SK-N-MC (cell line): ENCODE measurements around the gene SYNGR1.

Experiments used
- DNase-seq: peaks from one replicate; pipeline ENCODE4 v3.0.0-alpha.2; 2011; ENCODE audit warnings: low read depth, low spot score
- H3K27ac ChIP-seq: fragments of 200-600 bp; sonication (generic); 2 replicates; pipeline ENCODE4 v1.5.1; 2016; ENCODE audit warnings: mixed run types
- H3K36me3 ChIP-seq: fragments of 200-600 bp; sonication (generic); 2 replicates; pipeline ENCODE4 v1.6.1; 2017; ENCODE audit warnings: antibody characterized with exemption, low read length, mixed read lengths; ENCODE audit not compliant: insufficient read depth
- H3K4me3 ChIP-seq: fragments of 200-600 bp; sonication (generic); 2 replicates; pipeline ENCODE4 v1.5.1; 2016
- H3K9ac ChIP-seq: fragments of 200-600 bp; sonication (generic); 2 replicates; pipeline ENCODE4 v1.8.0; 2017; ENCODE audit warnings: mixed run types, mixed read lengths; ENCODE audit not compliant: insufficient read length
- H3K9me3 ChIP-seq: fragments of 200-600 bp; sonication (generic); 2 replicates; pipeline ENCODE4 v1.6.1; 2017; ENCODE audit warnings: low read depth, mild to moderate bottlenecking, antibody characterized with exemption, low read length, moderate library complexity, mixed read lengths
- EZH2 ChIP-seq: fragments of 200-600 bp; sonication (generic); IDR thresholded peaks from one replicate; pipeline ENCODE4 v1.6.1; 2017; ENCODE audit warnings: antibody characterized with exemption
- FOXP2 ChIP-seq: optimal IDR thresholded peaks from 2 replicates; pipeline ENCODE3; 2011; ENCODE audit warnings: mild to moderate bottlenecking, moderate library complexity; ENCODE audit not compliant: insufficient read depth; ENCODE audit errors: extremely low read length, control extremely low read depth
- POLR2AphosphoS5 ChIP-seq: IDR thresholded peaks from 2 replicates; pipeline ENCODE4 v1.6.1; 2012; ENCODE audit warnings: mild to moderate bottlenecking, low read depth, low read length, borderline replicate concordance

SYNGR1 gene

GRCh38 chr22:39363751-39364515 is 14.1 kb downstream of the SYNGR1 start:
- H3K36me3 ChIP-seq, result 0 out of 2 replicates have a peak, but pooled peaks cover under 1% of the 10 kb centered on the region
- H3K4me3 ChIP-seq, result no peak overlapping the region
- H3K9me3 ChIP-seq, result no peaks in the 10 kb centered on the region
- H3K27ac ChIP-seq, result peak overlapping the region; percentile 60; the same call in 1 of the 2 replicates
- TF ChIP-seq POLR2AphosphoS5 (no peak), EZH2 (no peak), FOXP2 (no peak)
- H3K9ac ChIP-seq, result no peak overlapping the region
- DNase-seq, result no peak

- H3K9me3 ChIP-seq, result no peaks in the 10 kb centered on the region
- no peak for TF ChIP-seq FOXP2
- no peak for TF ChIP-seq POLR2AphosphoS5
- TF ChIP-seq EZH2, result no peak
- DNase-seq, result no peak
- peak overlapping the region; percentile 77 for H3K27ac ChIP-seq
- no peaks in the 10 kb centered on the region for H3K36me3 ChIP-seq
- no peak overlapping the region for H3K9ac ChIP-seq
- H3K4me3 ChIP-seq, result no peak overlapping the region
Observed at GRCh38 chr22:39364714-39365491, 15.1 kb downstream of the SYNGR1 start.

GRCh38 chr22:39365492-39365780 is 15.6 kb downstream of the SYNGR1 start:
- TF ChIP-seq FOXP2, result no peak
- no peak for TF ChIP-seq EZH2
- TF ChIP-seq POLR2AphosphoS5, result no peak
- Histone ChIP-seq H3K27ac (no peak overlapping the region), H3K9ac (no peak overlapping the region), H3K4me3 (no peak overlapping the region), H3K9me3 (no peaks in the 10 kb centered on the region), H3K36me3 (no peaks in the 10 kb centered on the region)
- no peak for DNase-seq

GRCh38 chr22:39367035-39367434 is 17.2 kb downstream of the SYNGR1 start:
- Histone ChIP-seq H3K9ac (no peak overlapping the region), H3K36me3 (no peaks in the 10 kb centered on the region)

GRCh38 chr22:39368461-39368911 is 18.7 kb downstream of the SYNGR1 start:
- DNase-seq, result no peak
- H3K4me3 ChIP-seq, result no peak overlapping the region
- H3K27ac ChIP-seq, result peak overlapping the region; percentile 1; the same call in 1 of the 2 replicates
- no peaks in the 10 kb centered on the region for H3K36me3 ChIP-seq
- no peak for TF ChIP-seq POLR2AphosphoS5
- no peak for TF ChIP-seq EZH2
- no peak for TF ChIP-seq FOXP2
- H3K9ac ChIP-seq, result no peak overlapping the region
- no peaks in the 10 kb centered on the region for H3K9me3 ChIP-seq

More at GRCh38 chr22:39367035-39367434, 17.2 kb downstream of the SYNGR1 start:
- no peaks in the 10 kb centered on the region for H3K9me3 ChIP-seq
- H3K27ac ChIP-seq, result no peak overlapping the region
- TF ChIP-seq EZH2, result no peak
- TF ChIP-seq POLR2AphosphoS5, result no peak
- TF ChIP-seq FOXP2, result no peak
- no peak overlapping the region for H3K4me3 ChIP-seq
- no peak for DNase-seq

GRCh38 chr22:39369186-39369585 is 19.4 kb downstream of the SYNGR1 start:
- no peak for DNase-seq

GRCh38 chr22:39369586-39369985 is 19.8 kb downstream of the SYNGR1 start:
- H3K36me3 ChIP-seq, result no peaks in the 10 kb centered on the region
- no peak overlapping the region for H3K27ac ChIP-seq
- TF ChIP-seq EZH2 (no peak), POLR2AphosphoS5 (no peak), FOXP2 (no peak)
- H3K9me3 ChIP-seq, result no peaks in the 10 kb centered on the region
- H3K9ac ChIP-seq, result no peak overlapping the region
- H3K4me3 ChIP-seq, result no peak overlapping the region
- no peak for DNase-seq

More at GRCh38 chr22:39369186-39369585, 19.4 kb downstream of the SYNGR1 start:
- Histone ChIP-seq H3K4me3 (no peak overlapping the region), H3K9me3 (no peaks in the 10 kb centered on the region), H3K36me3 (no peaks in the 10 kb centered on the region), H3K9ac (no peak overlapping the region), H3K27ac (no peak overlapping the region)
- TF ChIP-seq FOXP2 (no peak), EZH2 (no peak), POLR2AphosphoS5 (no peak)

- Histone ChIP-seq H3K9me3 (no peaks in the 10 kb centered on the region), H3K9ac (no peak overlapping the region), H3K27ac (no peak overlapping the region), H3K36me3 (no peaks in the 10 kb centered on the region), H3K4me3 (no peak overlapping the region)
- DNase-seq, result no peak
- TF ChIP-seq POLR2AphosphoS5 (no peak), FOXP2 (no peak), EZH2 (no peak)
Observed at GRCh38 chr22:39371732-39372131, 21.9 kb downstream of the SYNGR1 start.
